DND-41 (cell line): ENCODE data around the gene ANO9.

Source experiments
- ATAC-seq: fragments of 200-7000 bp; cut with Tn5 transposase; 3 replicates; pipeline ENCODE4 v1.9.1; 2021; ENCODE audit warnings: low read depth; ENCODE audit not compliant: insufficient read depth
- DNase-seq: peaks from one replicate; pipeline ENCODE4 v3.0.0-alpha.2; 2020
- H2AFZ ChIP-seq: 2 replicates; pipeline ENCODE4 v1.6.0; 2012; ENCODE audit warnings: low read depth, low read length
- H3K27ac ChIP-seq: 2 replicates; pipeline ENCODE4 v1.5.1; 2012; ENCODE audit warnings: low read length, inconsistent platforms
- H3K27me3 ChIP-seq: fragments of 200-600 bp; sonication (generic); 2 replicates; pipeline ENCODE4 v1.6.0; 2012; ENCODE audit warnings: low read length, mild to moderate bottlenecking, inconsistent platforms; ENCODE audit not compliant: insufficient read depth, poor library complexity
- H3K36me3 ChIP-seq: 2 replicates; pipeline ENCODE4 v1.5.1; 2012; ENCODE audit warnings: low read length, inconsistent platforms; ENCODE audit not compliant: insufficient read depth
- H3K4me1 ChIP-seq: 2 replicates; pipeline ENCODE4 v1.5.1; 2012; ENCODE audit warnings: mild to moderate bottlenecking, low read length; ENCODE audit not compliant: insufficient read depth
- H3K4me2 ChIP-seq: 2 replicates; pipeline ENCODE4 v1.6.0; 2012; ENCODE audit warnings: mild to moderate bottlenecking, moderate library complexity, low read length, inconsistent platforms; ENCODE audit not compliant: insufficient read depth
- H3K4me3 ChIP-seq, 2 experiments: fragments of 200-600 bp in 1 of 2; shearing (Covaris generic) in 1 of 2; 2 replicates each; pipeline ENCODE4 v1.5.1; 2012 to 2016; ENCODE audit warnings: inconsistent platforms in 2 of 2, low read length in 2 of 2, mild to moderate bottlenecking in 2 of 2, low read depth in 1 of 2, moderate library complexity in 1 of 2
- H3K79me2 ChIP-seq: 2 replicates; pipeline ENCODE4 v1.6.0; 2012; ENCODE audit warnings: low read length, inconsistent platforms; ENCODE audit not compliant: insufficient read depth
- H3K9ac ChIP-seq: 2 replicates; pipeline ENCODE4 v1.6.0; 2012; ENCODE audit warnings: low read depth, mild to moderate bottlenecking, inconsistent platforms, low read length, moderate library complexity
- H3K9me3 ChIP-seq: 2 replicates; pipeline ENCODE4 v1.5.1; 2012; ENCODE audit warnings: low read length, moderate library complexity, mild to moderate bottlenecking, inconsistent platforms; ENCODE audit not compliant: insufficient read depth, severe bottlenecking
- H4K20me1 ChIP-seq: 2 replicates; pipeline ENCODE4 v1.6.0; 2012; ENCODE audit warnings: low read length; ENCODE audit not compliant: insufficient read depth
- CTCF ChIP-seq: IDR thresholded peaks from 2 replicates; pipeline ENCODE4 v1.5.1; 2012; ENCODE audit warnings: borderline replicate concordance, low read length, moderate library complexity, mild to moderate bottlenecking; ENCODE audit not compliant: poor library complexity, severe bottlenecking; ENCODE audit errors: extremely low read depth
- EZH2 ChIP-seq: IDR thresholded peaks from 3 replicates; pipeline ENCODE4 v1.6.1; 2012; ENCODE audit warnings: borderline replicate concordance, low read depth, mild to moderate bottlenecking, moderate library complexity, low read length, inconsistent platforms; ENCODE audit not compliant: severe bottlenecking

The ANO9 gene

GRCh38 chr11:477052-477715 lies 35.4 kb upstream of the ANO9 start:
- H3K27ac ChIP-seq: no peak overlapping the region
- H3K27me3 ChIP-seq: no peaks in the 10 kb centered on the region

DNA sequence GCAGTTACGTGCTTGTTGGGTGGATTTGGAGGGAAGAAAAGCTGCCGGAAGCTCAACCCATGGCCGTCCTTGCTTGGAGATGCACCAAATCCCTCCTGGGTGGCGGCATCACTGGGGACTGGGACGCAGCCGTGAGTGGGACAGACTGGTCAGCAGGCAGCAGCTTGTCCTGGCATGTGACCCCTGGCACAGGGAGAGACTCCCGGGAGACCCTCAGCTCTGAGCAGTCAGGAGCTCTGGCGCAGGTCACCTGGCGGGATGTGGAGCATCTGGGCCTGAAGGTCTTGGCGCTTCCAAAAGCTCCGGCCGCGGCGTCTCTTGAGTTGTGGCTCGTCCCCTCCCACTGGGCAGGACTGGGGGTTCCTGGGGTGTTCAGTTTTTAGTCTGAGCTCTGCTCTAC lies 34.6 kb upstream of the ANO9 start:
- H3K79me2 ChIP-seq: peaks cover 17% of the 10 kb centered on the region
- no peaks in the 10 kb centered on the region for H3K4me1 ChIP-seq
- H4K20me1 ChIP-seq: peaks cover 33% of the 10 kb centered on the region
- H3K9ac ChIP-seq: no peak overlapping the region
- no peak overlapping the region for H3K4me2 ChIP-seq
- H3K27me3 ChIP-seq: no peaks in the 10 kb centered on the region
- no peak for TF ChIP-seq EZH2
- no peak overlapping the region for H3K4me3 ChIP-seq
- DNase-seq: no peak
- H2AFZ ChIP-seq: no peak overlapping the region
- ATAC-seq: no peak
- H3K27ac ChIP-seq: no peak overlapping the region
- no peaks in the 10 kb centered on the region for H3K9me3 ChIP-seq
- peaks cover 15% of the 10 kb centered on the region for H3K36me3 ChIP-seq

More at GRCh38 chr11:477052-477715, 35.4 kb upstream of the ANO9 start:
- DNase-seq (no peak), ATAC-seq (no peak)
- no peak overlapping the region for H3K9ac ChIP-seq
- peaks cover 31% of the 10 kb centered on the region for H4K20me1 ChIP-seq
- H3K4me3 ChIP-seq: no peak overlapping the region
- H3K79me2 ChIP-seq: peaks cover 17% of the 10 kb centered on the region
- TF ChIP-seq CTCF (no peak), EZH2 (no peak)
- no peak overlapping the region for H2AFZ ChIP-seq
- H3K4me1 ChIP-seq: no peaks in the 10 kb centered on the region
- no peaks in the 10 kb centered on the region for H3K9me3 ChIP-seq
- H3K4me2 ChIP-seq: no peak overlapping the region
- peaks cover 15% of the 10 kb centered on the region for H3K36me3 ChIP-seq

GRCh38 chr11:475941-476340 lies 34.1 kb upstream of the ANO9 start:
- ATAC-seq: no peak
- H3K36me3 ChIP-seq: peaks cover 15% of the 10 kb centered on the region

More at GRCh38 chr11:475941-476340, 34.1 kb upstream of the ANO9 start:
- no peak overlapping the region for H3K9ac ChIP-seq
- H3K4me2 ChIP-seq: no peak overlapping the region
- H4K20me1 ChIP-seq: peaks cover 33% of the 10 kb centered on the region
- H3K4me3 ChIP-seq: no peak overlapping the region
- H2AFZ ChIP-seq: no peak overlapping the region
- H3K79me2 ChIP-seq: peaks cover 17% of the 10 kb centered on the region
- H3K9me3 ChIP-seq: no peaks in the 10 kb centered on the region
- no peak overlapping the region for H3K27ac ChIP-seq
- no peaks in the 10 kb centered on the region for H3K27me3 ChIP-seq
- TF ChIP-seq EZH2: no peak
- no peak for TF ChIP-seq CTCF
- DNase-seq: no peak
- H3K4me1 ChIP-seq: no peaks in the 10 kb centered on the region
